ENCODE results near the gene ARHGAP6.

Gene ARHGAP6

DNA sequence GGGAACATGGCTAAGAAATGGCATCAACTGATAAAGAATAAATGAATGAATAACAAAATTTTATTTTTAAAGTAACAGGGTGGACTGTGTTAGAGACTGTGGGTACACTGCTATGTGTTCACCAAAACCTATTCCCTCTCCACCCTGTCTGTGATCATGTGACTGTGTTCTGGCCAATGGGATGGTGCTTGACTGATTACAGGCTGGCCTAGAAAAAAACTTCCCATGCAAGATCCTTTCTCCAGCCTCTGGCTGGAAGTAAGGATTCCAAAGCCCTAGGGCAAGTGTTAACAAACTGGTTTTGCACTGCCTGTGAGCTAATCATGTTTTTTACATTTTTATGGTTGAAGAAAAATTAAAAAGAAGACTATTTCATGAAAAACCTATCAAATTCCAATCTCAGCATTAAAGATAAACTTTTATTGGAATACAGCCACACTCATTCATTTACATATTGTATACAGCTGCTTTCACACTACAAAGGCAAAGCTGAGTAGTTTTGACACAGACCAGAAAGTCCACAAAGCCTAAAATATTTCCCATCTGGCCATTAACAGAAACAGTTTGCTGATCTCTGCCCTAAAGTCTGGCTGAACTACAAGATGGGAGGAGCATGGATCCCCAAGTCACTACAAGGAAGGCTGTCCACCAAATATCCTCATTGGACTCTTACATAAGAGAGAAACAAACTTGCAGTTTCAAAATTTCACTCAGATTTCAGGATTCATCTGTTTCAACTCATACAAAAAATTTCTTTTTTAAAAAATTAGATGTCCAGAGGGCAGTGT is 133.2 kb downstream of the ARHGAP6 start:
- DNase-seq (ENCODE audit: low read depth in 1 of 2, low spot score in 1 of 2) = no peak
- Histone ChIP-seq H3K27ac (replicated peaks) (no peak overlapping the region), H3K27me3 (ENCODE audit: insufficient read depth, poor library complexity, severe bottlenecking) (no peaks in the 10 kb centered on the region), H3K4me3 (replicated peaks; ENCODE audit: insufficient read depth, low read length) (no peak overlapping the region)
- TF ChIP-seq, protein P1, sequence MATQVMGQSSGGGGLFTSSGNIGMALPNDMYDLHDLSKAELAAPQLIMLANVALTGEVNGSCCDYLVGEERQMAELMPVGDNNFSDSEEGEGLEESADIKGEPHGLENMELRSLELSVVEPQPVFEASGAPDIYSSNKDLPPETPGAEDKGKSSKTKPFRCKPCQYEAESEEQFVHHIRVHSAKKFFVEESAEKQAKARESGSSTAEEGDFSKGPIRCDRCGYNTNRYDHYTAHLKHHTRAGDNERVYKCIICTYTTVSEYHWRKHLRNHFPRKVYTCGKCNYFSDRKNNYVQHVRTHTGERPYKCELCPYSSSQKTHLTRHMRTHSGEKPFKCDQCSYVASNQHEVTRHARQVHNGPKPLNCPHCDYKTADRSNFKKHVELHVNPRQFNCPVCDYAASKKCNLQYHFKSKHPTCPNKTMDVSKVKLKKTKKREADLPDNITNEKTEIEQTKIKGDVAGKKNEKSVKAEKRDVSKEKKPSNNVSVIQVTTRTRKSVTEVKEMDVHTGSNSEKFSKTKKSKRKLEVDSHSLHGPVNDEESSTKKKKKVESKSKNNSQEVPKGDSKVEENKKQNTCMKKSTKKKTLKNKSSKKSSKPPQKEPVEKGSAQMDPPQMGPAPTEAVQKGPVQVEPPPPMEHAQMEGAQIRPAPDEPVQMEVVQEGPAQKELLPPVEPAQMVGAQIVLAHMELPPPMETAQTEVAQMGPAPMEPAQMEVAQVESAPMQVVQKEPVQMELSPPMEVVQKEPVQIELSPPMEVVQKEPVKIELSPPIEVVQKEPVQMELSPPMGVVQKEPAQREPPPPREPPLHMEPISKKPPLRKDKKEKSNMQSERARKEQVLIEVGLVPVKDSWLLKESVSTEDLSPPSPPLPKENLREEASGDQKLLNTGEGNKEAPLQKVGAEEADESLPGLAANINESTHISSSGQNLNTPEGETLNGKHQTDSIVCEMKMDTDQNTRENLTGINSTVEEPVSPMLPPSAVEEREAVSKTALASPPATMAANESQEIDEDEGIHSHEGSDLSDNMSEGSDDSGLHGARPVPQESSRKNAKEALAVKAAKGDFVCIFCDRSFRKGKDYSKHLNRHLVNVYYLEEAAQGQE (IDR thresholded peaks at IDR 0.05; ENCODE audit: insufficient replicate concordance, low read depth) = no peak
- no peak for TF ChIP-seq SPI1 (IDR thresholded peaks at IDR 0.05; ENCODE audit: borderline replicate concordance, low read depth)
- TF ChIP-seq GABPA (IDR thresholded peaks at IDR 0.05; ENCODE audit: low read depth) = no peak
- TF ChIP-seq, protein P2, sequence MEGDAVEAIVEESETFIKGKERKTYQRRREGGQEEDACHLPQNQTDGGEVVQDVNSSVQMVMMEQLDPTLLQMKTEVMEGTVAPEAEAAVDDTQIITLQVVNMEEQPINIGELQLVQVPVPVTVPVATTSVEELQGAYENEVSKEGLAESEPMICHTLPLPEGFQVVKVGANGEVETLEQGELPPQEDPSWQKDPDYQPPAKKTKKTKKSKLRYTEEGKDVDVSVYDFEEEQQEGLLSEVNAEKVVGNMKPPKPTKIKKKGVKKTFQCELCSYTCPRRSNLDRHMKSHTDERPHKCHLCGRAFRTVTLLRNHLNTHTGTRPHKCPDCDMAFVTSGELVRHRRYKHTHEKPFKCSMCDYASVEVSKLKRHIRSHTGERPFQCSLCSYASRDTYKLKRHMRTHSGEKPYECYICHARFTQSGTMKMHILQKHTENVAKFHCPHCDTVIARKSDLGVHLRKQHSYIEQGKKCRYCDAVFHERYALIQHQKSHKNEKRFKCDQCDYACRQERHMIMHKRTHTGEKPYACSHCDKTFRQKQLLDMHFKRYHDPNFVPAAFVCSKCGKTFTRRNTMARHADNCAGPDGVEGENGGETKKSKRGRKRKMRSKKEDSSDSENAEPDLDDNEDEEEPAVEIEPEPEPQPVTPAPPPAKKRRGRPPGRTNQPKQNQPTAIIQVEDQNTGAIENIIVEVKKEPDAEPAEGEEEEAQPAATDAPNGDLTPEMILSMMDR (IDR thresholded peaks at IDR 0.05; ENCODE audit: insufficient read depth, low read length) = no peak
- TF ChIP-seq POLR2AphosphoS5 (IDR thresholded peaks at IDR 0.05; ENCODE audit: low read depth) = no peak

DNA sequence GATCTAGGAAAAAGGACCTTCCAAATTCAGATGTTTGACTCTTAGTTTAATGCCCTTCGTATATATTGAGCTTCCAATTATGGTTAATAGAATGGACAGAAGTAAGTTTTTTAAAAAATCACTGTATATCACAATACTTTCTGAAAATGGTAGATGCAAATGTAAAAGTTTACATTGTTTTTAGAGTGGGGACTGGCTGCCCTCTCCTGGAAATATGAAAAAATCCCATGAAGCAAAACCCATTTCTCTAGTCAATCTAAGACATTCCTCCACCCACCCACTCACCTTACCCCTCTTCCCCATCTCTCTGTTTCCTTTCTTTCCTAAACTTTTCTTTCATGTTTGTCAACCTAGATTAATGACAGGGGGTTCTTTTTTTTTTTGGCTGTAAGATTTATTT is 134.5 kb downstream of the ARHGAP6 start:
- DNase-seq (ENCODE audit: low read depth in 1 of 2, low spot score in 1 of 2) = no peak

DNA sequence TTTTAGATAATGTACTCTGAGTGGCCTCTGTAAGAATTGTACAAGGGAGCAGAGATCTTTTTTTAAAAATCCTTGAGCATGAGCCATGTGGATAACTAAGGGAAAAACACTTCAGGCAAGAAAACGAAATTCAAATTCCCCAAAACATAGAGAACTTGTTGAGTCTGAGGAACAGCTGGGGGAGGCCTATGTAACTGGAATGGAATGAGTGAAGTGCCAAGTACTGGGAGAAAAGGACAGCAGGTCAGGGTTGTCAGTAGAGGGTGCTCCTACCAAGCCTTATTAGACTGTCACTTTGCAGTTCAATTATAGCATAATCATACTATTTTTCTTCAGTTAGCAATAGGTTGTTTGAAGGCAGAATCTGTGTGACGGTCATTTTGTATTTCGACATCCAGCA is 135.1 kb downstream of the ARHGAP6 start:
- Histone ChIP-seq H3K27ac (replicated peaks) (no peak overlapping the region), H3K27me3 (ENCODE audit: insufficient read depth, poor library complexity, severe bottlenecking) (no peaks in the 10 kb centered on the region), H3K4me3 (replicated peaks; ENCODE audit: insufficient read depth, low read length) (no peak overlapping the region)
- no peak for DNase-seq (ENCODE audit: low read depth in 1 of 2, low spot score in 1 of 2)
- no peak for TF ChIP-seq GABPA (IDR thresholded peaks at IDR 0.05; ENCODE audit: low read depth)
- no peak for TF ChIP-seq POLR2AphosphoS5 (IDR thresholded peaks at IDR 0.05; ENCODE audit: low read depth)
- no peak for TF ChIP-seq SPI1 (IDR thresholded peaks at IDR 0.05; ENCODE audit: borderline replicate concordance, low read depth)

More for the DNA sequence above, 134.5 kb downstream of the ARHGAP6 start:
- Histone ChIP-seq H3K4me3 (replicated peaks; ENCODE audit: insufficient read depth, low read length) (no peak overlapping the region), H3K27me3 (ENCODE audit: insufficient read depth, poor library complexity, severe bottlenecking) (no peaks in the 10 kb centered on the region), H3K27ac (replicated peaks) (no peak overlapping the region)
- TF ChIP-seq, protein P2 (IDR thresholded peaks at IDR 0.05; ENCODE audit: insufficient read depth, low read length) = no peak
- no peak for TF ChIP-seq GABPA (IDR thresholded peaks at IDR 0.05; ENCODE audit: low read depth)
- no peak for TF ChIP-seq POLR2AphosphoS5 (IDR thresholded peaks at IDR 0.05; ENCODE audit: low read depth)
- TF ChIP-seq, protein P1 (IDR thresholded peaks at IDR 0.05; ENCODE audit: insufficient replicate concordance, low read depth) = no peak
- no peak for TF ChIP-seq SPI1 (IDR thresholded peaks at IDR 0.05; ENCODE audit: borderline replicate concordance, low read depth)

DNA sequence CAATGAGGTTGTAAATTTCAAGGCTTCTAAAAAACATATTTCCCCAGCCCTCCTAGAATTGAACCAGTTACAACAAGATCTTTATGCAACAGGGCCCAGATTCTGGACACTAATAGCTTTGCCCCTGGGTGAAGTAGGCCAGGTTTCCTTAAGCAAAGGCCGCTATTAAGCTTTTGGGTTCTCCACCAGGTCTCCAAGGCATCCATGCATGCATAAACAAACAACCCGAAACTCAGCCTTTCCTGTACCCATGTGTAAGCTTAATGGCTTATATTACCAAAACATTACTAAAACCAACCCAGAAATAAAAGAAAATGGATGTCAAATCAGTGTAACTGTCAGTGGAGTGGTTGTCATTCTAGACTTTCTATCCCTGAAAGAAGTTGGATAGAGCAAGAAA is 137.1 kb downstream of the ARHGAP6 start:
- no peak for DNase-seq (ENCODE audit: low read depth in 1 of 2, low spot score in 1 of 2)
- H3K4me3 ChIP-seq (replicated peaks; ENCODE audit: insufficient read depth, low read length) = no peak overlapping the region
- TF ChIP-seq, protein P1 (IDR thresholded peaks at IDR 0.05; ENCODE audit: insufficient replicate concordance, low read depth) = no peak
- no peak for TF ChIP-seq GABPA (IDR thresholded peaks at IDR 0.05; ENCODE audit: low read depth)
- TF ChIP-seq POLR2AphosphoS5 (IDR thresholded peaks at IDR 0.05; ENCODE audit: low read depth) = no peak
- TF ChIP-seq, protein P2 (IDR thresholded peaks at IDR 0.05; ENCODE audit: insufficient read depth, low read length) = no peak
- TF ChIP-seq SPI1 (IDR thresholded peaks at IDR 0.05; ENCODE audit: borderline replicate concordance, low read depth) = no peak
- H3K27me3 ChIP-seq (ENCODE audit: insufficient read depth, poor library complexity, severe bottlenecking) = no peaks in the 10 kb centered on the region
- H3K27ac ChIP-seq (replicated peaks) = no peak overlapping the region

Data from HL-60 (cell line).